ENCODE measurements around the gene TAF8.

GRCh38 chr6:42047213-42047590, 3.1 kb upstream of the TAF8 start:
- TF ChIP-seq CTCF (IDR thresholded peaks at IDR 0.05) (no peak), CHD2 (IDR thresholded peaks at IDR 0.05; ENCODE audit: low read length, partially characterized antibody) (no peak), TAF1 (IDR thresholded peaks at IDR 0.05; ENCODE audit: borderline replicate concordance, low read depth, low read length) (no peak), PBX3 (IDR thresholded peaks at IDR 0.05) (no peak), FOXM1 (IDR thresholded peaks at IDR 0.05; ENCODE audit: low read depth) (no peak), REST (IDR thresholded peaks at IDR 0.05; ENCODE audit: low read depth, low read length) (no peak)

Data from SK-N-SH (cell line).